Esophagus muscularis mucosa (tissue), 3 donors: ENCODE data around the gene CEP104.

Experiments
- POLR2A ChIP-seq: fragments of 450-650 bp; IDR thresholded peaks from one replicate; pipeline ENCODE4 v1.6.1; 2017; ENCODE audit warnings: antibody characterized with exemption, moderate library complexity, mild to moderate bottlenecking, low read depth
- POLR2AphosphoS5 ChIP-seq, 2 donors: sonication (generic); formaldehyde crosslinking; IDR thresholded peaks; one replicate each; pipeline ENCODE4 v1.6.1; 2017; ENCODE audit warnings: antibody characterized with exemption in 2 of 2
- TF ChIP-seq, protein P1 (sequence below), 3 experiments: fragments of 200-600 bp in 2 of 3; fragments of 450-650 bp in 1 of 3; sonication (generic) in 2 of 3; IDR thresholded peaks; one replicate each; pipeline ENCODE4 v1.5.1; 2017 to 2019; ENCODE audit warnings: antibody characterized with exemption in 3 of 3, mild to moderate bottlenecking in 2 of 3, moderate library complexity in 1 of 3

DNA sequence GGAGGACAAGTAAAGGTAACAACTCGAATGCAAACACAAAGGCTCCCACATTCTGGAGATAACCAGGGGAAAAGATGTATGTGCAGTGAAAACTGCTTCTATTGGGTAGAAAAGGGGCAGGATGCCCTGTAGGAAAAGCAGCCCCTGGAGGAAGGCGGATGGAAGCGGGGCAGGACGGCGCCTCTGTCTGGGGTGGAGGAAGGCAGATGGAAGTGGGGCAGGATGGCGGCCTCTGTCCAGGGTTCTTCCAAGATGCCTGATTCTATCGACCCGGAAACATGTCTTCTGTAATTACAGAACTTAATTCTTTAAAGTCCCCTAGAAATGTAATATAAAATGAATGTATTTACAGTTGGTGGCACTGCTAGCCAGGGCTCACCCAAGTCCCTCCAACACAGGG, 36.7 kb downstream of the CEP104 start:
- TF ChIP-seq, protein P1, sequence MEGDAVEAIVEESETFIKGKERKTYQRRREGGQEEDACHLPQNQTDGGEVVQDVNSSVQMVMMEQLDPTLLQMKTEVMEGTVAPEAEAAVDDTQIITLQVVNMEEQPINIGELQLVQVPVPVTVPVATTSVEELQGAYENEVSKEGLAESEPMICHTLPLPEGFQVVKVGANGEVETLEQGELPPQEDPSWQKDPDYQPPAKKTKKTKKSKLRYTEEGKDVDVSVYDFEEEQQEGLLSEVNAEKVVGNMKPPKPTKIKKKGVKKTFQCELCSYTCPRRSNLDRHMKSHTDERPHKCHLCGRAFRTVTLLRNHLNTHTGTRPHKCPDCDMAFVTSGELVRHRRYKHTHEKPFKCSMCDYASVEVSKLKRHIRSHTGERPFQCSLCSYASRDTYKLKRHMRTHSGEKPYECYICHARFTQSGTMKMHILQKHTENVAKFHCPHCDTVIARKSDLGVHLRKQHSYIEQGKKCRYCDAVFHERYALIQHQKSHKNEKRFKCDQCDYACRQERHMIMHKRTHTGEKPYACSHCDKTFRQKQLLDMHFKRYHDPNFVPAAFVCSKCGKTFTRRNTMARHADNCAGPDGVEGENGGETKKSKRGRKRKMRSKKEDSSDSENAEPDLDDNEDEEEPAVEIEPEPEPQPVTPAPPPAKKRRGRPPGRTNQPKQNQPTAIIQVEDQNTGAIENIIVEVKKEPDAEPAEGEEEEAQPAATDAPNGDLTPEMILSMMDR (IDR thresholded peaks at IDR 0.05): no peak
- no peak for TF ChIP-seq POLR2A
- TF ChIP-seq POLR2AphosphoS5 (IDR thresholded peaks at IDR 0.05): no peak
